ENCODE data around the gene PTPRG. TPM values are rescaled to one million over a fixed set of nuclear protein-coding genes. Genes with fewer than 3 reads are reported as not detected.

The PTPRG gene
- total RNA-seq, 1 donor: 41.0 TPM

- H3K4me3 ChIP-seq (ENCODE audit: low read depth, low read length): no peak overlapping the region
- TF ChIP-seq, protein P1, sequence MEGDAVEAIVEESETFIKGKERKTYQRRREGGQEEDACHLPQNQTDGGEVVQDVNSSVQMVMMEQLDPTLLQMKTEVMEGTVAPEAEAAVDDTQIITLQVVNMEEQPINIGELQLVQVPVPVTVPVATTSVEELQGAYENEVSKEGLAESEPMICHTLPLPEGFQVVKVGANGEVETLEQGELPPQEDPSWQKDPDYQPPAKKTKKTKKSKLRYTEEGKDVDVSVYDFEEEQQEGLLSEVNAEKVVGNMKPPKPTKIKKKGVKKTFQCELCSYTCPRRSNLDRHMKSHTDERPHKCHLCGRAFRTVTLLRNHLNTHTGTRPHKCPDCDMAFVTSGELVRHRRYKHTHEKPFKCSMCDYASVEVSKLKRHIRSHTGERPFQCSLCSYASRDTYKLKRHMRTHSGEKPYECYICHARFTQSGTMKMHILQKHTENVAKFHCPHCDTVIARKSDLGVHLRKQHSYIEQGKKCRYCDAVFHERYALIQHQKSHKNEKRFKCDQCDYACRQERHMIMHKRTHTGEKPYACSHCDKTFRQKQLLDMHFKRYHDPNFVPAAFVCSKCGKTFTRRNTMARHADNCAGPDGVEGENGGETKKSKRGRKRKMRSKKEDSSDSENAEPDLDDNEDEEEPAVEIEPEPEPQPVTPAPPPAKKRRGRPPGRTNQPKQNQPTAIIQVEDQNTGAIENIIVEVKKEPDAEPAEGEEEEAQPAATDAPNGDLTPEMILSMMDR (IDR thresholded peaks at IDR 0.05; ENCODE audit: insufficient read depth, low read depth, low read length): no peak
- no peak for DNase-seq (ENCODE audit: low read depth)
These were observed 208.1 kb downstream of the PTPRG start for GRCh38 chr3:61769266-61769990.

DNA sequence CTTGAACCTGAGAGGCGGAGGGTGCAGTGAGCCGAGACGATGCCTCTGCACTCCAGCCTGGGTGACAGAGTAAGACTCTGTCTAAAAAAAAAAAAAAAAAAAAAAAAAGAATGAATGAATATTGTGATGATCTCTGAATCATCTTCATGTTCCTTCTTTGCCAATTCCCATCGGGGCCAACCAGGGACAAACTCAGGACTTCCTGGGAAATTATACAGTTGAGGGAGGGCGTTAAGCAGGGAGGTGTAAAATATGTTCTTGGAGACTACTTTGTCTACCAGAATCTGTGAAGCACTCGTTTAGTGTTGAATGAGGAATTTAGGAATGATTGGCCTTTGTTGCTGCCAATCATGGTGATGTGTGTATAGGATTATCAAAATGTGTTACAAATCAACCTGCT is 210.6 kb downstream of the PTPRG start:
- DNase-seq (ENCODE audit: low read depth): no peak
- H3K4me3 ChIP-seq (ENCODE audit: low read depth, low read length): no peak overlapping the region
- TF ChIP-seq, protein P1 (IDR thresholded peaks at IDR 0.05; ENCODE audit: insufficient read depth, low read depth, low read length): no peak

DNA sequence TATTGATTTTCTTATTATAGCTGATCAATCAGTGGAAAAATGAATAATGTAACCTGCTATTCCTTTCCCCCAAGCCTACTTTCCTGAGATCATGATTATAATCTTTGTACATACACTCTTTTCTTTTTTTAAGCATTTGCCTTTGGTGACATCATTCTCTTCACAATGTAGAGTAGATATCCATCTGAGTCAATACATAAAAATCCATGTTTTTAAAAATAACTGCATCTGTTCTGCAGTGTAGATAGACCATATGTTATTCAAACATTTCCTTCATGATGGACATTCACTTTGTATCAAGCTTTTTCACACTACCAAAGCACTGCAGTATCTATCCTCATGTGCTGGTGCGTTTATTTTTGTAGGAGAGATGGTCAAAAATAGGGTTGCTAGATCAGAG is 211.1 kb downstream of the PTPRG start:
- no peak for DNase-seq (ENCODE audit: low read depth)
- no peak overlapping the region for H3K4me3 ChIP-seq (ENCODE audit: low read depth, low read length)
- TF ChIP-seq, protein P1 (IDR thresholded peaks at IDR 0.05; ENCODE audit: insufficient read depth, low read depth, low read length): no peak

- TF ChIP-seq, protein P1 (IDR thresholded peaks at IDR 0.05; ENCODE audit: insufficient read depth, low read depth, low read length): no peak
- DNase-seq (ENCODE audit: low read depth): no peak
- H3K4me3 ChIP-seq (ENCODE audit: low read depth, low read length): no peak overlapping the region
These were observed 213.0 kb downstream of the PTPRG start for GRCh38 chr3:61774279-61774890.

DNA sequence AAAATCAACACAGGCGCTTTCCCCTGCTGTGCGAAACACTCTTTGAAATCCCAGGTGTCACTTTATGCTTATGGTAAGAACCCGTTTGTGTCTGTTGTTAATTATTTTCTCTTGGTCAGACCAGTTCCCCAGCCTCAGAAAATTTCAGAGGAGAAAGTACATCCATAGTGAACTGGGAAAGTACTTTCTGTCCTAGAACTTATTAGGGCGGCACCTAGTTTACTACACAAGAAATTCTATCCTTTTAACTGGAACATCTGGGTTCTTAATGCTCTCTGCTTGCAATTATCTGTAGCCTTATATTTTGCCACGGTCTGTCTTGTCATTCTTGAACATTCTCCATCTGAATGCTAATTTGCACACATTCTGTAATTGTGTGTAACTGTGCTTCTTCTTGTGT is 215.0 kb downstream of the PTPRG start:
- no peak for DNase-seq (ENCODE audit: low read depth)
- TF ChIP-seq, protein P1 (IDR thresholded peaks at IDR 0.05; ENCODE audit: insufficient read depth, low read depth, low read length): no peak
- H3K4me3 ChIP-seq (ENCODE audit: low read depth, low read length): no peak overlapping the region

- H3K4me3 ChIP-seq (ENCODE audit: low read depth, low read length): no peak overlapping the region
- TF ChIP-seq, protein P1 (IDR thresholded peaks at IDR 0.05; ENCODE audit: insufficient read depth, low read depth, low read length): no peak
- DNase-seq (ENCODE audit: low read depth): peak; percentile 24
These were observed 216.1 kb downstream of the PTPRG start for GRCh38 chr3:61777483-61777882.
